HG02798 (cell line): ENCODE data around the gene SRRM3.
"Not testable (repeated sequence)": the region's sequence is repeated elsewhere in the genome, so short reads cannot be mapped to it uniquely, and the experiment has no call there.

Experiments
- ATAC-seq: cut with Tn5 transposase; IDR thresholded peaks from one replicate; pipeline ENCODE4 v1.9.1; 2021; ENCODE audit warnings: mild to moderate bottlenecking; ENCODE audit not compliant: unreplicated experiment, poor library complexity

Gene SRRM3

GRCh38 chr7:76259124-76260093, 57.7 kb downstream of the SRRM3 start:
- ATAC-seq, result no peak

GRCh38 chr7:76260171-76260703, 58.5 kb downstream of the SRRM3 start:
- no peak for ATAC-seq

- ATAC-seq, result no peak
These were observed 59.6 kb downstream of the SRRM3 start for GRCh38 chr7:76261329-76261728.

- no peak for ATAC-seq
These were observed 60.2 kb downstream of the SRRM3 start for GRCh38 chr7:76261931-76262330.

- no peak for ATAC-seq
These were observed 61.1 kb downstream of the SRRM3 start for GRCh38 chr7:76262683-76263402.

- no peak for ATAC-seq
These were observed 63.6 kb downstream of the SRRM3 start for GRCh38 chr7:76265299-76265698.

DNA sequence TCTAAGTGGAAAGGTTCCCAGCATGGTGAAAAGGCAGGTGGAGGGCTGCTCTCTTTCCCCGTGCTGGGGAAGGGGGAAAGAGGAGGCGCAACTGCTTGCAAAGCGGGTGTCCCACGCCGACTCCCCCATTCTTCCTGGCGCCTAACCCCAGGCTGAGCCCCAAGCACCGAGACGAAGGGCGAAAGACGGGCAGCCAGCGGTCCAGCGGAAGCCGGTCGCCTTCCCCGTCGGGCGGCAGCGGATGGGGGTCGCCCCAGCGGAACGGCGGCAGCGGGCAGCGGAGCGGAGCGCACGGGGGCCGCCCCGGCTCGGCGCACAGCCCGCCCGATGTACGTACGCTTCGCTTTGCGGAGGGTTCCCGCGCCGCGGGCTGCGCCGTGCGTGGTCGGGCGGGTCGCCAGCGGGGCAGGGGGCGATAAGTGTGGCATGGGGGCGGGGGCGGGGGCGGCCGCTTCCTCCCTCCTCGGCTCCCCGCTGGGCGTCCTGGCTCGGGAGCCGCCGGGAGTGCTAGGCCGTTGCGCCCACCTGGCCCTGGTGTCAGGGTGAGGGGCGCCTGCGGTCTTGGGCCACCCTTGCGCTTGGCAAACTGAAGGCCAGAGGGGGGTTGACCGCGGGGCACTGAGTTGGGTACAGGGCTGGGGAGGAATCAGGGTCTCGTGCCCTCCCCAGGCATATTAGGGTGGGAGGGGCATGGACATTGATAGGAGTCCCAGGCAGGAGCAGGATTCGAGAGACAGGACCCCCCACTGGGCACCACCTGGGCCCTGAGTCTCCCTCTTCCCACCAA, 65.6 kb downstream of the SRRM3 start:
- ATAC-seq, result no peak

DNA sequence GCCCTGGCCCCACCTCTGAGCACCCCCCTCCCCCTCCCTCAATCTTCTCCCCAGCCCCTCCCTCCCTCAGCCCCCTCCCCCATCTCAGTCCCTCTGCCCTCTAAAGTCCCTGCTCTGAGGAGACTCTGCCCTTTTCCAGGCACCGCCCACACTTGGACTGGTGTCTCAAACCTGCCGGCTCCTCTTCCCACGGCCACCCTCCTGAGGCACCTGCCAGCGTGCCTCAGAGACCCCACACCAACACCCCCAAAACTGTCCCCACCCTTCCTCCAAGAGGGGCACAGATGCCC, 66.1 kb downstream of the SRRM3 start:
- no peak for ATAC-seq

GRCh38 chr7:76268376-76268775, 66.7 kb downstream of the SRRM3 start:
- ATAC-seq, result no peak

GRCh38 chr7:76269895-76270294, 68.2 kb downstream of the SRRM3 start:
- ATAC-seq, result no peak

DNA sequence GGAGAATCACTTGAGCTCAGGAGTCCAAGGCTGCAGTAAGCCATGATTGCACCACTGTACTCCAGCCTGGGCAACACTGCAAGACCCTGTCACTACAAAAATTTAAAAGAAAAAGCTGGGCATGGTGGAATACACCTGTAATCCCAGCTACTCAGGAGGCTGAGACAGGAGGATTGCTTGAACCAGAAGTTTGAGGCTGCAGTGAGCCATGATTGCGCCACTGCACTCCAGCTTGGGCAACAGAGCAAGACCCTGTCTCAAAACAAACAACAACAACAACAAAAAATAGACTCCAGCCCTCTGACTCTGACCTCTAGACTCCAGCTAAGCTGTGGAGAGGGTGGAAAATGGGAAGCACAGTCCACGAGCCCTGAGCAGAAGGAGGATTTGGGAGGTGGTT, 69.7 kb downstream of the SRRM3 start:
- ATAC-seq, result not testable (repeated sequence)

DNA sequence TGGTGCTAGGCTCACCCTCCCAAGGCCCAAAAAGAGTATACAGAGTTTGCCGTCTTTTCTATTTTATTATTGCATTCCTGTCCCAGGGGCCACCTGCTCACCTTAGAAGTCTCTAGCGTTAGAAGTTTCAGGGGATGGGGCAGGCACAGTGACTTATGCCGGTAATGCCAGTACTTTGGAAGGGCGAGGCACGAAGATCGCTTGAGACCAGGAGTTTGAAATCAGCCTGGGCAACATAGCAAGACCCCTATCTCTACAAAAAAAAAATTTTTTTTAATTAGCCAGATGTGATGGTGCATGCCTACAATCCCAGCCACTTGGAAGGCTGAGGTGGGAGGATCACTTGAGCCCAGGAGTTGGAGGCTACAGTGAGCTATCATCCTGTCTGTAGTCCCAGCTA, 70.4 kb downstream of the SRRM3 start:
- ATAC-seq, result no peak

GRCh38 chr7:76272851-76273497, 71.3 kb downstream of the SRRM3 start:
- ATAC-seq, result peak; percentile 57

DNA sequence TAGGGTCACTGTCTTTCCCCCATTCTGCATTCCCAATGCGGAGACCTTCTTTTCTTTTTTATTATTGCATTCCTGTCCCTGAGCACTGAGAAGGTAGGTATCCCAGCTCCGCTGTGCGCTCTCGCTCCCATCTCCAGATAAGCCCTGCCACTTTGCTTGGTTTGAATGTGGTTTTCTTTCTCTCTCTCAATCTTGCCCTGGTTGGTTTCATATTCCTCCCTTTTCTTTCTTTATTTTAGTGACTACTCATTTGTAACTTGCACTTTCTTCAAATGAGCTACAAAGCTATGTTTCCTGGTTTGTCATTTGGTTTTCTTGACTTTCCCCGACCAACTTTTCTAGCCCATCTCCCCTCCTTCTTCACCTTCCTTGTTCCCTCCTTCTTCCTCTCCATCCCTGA, 71.8 kb downstream of the SRRM3 start:
- no peak for ATAC-seq

- ATAC-seq, result no peak
These were observed 76.8 kb downstream of the SRRM3 start for GRCh38 chr7:76278540-76278939.

DNA sequence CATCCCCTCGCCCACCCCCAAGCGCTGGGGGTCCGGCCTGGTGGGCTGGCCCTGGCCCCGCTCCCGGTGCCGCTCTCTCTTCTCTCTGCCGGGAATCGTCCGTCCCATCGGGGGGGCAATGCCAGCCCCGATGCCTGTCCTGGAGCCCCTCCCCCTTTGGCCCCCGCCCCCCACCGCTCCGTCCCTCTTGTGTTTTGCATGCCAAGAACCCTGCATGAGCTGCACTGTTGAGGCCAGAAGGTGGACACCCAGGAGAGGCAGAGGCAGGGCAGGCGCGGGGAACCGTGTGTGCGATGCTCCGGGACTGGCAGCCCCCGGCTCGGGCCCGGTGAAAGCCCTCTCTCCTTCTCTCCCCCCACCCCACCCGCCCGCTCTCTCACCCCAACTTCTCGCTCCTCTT, 78.7 kb downstream of the SRRM3 start:
- no peak for ATAC-seq

DNA sequence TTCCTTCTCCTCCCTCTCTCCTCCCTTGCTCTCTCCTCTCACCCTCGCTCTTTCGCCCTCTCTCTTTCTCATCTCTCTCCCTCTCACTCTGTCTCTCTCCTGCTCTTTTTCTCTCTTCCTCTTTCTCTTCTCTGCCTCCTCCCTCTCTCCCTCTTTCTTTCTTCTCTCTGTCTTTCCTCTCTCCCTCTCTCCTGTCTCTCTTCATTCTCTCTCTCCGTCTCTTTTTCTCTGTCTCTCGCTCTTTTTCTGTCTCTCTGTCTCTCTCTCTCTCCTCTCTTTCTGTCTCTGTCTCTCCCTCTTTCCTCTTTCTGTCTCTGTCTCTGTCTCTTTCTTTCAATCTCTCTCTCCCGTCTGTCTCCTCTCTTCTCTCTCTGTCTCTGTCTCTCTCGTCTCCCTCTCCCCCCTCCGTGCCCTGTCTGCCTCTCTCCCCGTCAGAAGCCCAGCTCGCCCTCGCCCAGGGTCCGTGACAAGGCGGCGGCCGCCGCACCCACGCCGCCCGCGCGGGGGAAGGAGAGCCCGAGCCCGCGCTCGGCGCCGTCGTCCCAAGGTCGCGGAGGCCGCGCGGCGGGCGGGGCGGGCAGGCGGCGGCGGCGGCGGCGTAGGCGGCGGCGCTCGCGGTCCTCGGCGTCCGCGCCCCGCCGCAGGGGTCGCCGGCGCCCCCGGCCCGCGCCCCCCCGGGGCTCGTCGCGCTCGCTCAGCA, 79.5 kb downstream of the SRRM3 start:
- ATAC-seq, result no peak

- no peak for ATAC-seq
These were observed 80.1 kb downstream of the SRRM3 start for GRCh38 chr7:76281706-76282343.
